ENCODE data around the gene CLDN10. TPM values are rescaled to one million over a fixed set of nuclear protein-coding genes. Genes with fewer than 3 reads are reported as not detected.
A peak's percentile ranks its signal among the peaks of the same experiment; 100 is the strongest.

CLDN10 gene
- total RNA-seq, 1 experiment from 2014 or later, result 10.5 TPM

DNA sequence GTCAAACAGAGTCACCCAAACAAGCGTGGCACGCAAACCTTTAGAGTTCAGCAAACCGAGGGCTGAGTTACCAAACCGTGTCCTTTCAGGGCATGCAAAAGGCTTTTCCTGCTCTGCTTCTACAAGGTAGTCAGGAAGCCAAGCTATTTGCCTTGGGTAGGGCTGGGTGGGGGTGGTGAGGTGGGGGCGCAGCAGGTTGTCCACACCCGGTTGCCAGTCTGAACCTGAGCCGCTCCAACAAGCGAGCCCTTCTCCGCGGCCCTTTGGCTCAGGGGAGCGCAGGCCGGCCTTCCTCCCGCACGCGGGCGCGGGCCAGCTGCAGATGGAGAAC, 347 bp upstream of the CLDN10 start:
- Histone ChIP-seq H3K27ac (ENCODE audit: low read length) (no peak overlapping the region), H3K4me1 (ENCODE audit: control insufficient read depth, insufficient read depth, low read length) (peaks cover 5% of the 10 kb centered on the region), H3K4me3 (ENCODE audit: low read depth in 2 of 2, low read length in 2 of 2) (peak overlapping the region; percentile 59 to 61), H3K36me3 (ENCODE audit: control insufficient read depth, insufficient read depth, low read length) (no peaks in the 10 kb centered on the region), H3K9me3 (ENCODE audit: control insufficient read depth, insufficient read depth, low read depth, low read length) (no peaks in the 10 kb centered on the region), H3K27me3 (ENCODE audit: control insufficient read depth, insufficient read depth, low read length) (no peaks in the 10 kb centered on the region)
- intact Hi-C loops (cut with micrococcal nuclease; ENCODE audit: unreplicated experiment), result no loop called here
- ChIA-PET POLR2A (no interaction called here), CTCF (no interaction called here)
- in situ Hi-C loops (cut with HindIII; ENCODE audit: low pct_unique_long_range_greater_than_20kb, low sequenced_read_pairs), result no loop called here
- TF ChIP-seq, protein P1, sequence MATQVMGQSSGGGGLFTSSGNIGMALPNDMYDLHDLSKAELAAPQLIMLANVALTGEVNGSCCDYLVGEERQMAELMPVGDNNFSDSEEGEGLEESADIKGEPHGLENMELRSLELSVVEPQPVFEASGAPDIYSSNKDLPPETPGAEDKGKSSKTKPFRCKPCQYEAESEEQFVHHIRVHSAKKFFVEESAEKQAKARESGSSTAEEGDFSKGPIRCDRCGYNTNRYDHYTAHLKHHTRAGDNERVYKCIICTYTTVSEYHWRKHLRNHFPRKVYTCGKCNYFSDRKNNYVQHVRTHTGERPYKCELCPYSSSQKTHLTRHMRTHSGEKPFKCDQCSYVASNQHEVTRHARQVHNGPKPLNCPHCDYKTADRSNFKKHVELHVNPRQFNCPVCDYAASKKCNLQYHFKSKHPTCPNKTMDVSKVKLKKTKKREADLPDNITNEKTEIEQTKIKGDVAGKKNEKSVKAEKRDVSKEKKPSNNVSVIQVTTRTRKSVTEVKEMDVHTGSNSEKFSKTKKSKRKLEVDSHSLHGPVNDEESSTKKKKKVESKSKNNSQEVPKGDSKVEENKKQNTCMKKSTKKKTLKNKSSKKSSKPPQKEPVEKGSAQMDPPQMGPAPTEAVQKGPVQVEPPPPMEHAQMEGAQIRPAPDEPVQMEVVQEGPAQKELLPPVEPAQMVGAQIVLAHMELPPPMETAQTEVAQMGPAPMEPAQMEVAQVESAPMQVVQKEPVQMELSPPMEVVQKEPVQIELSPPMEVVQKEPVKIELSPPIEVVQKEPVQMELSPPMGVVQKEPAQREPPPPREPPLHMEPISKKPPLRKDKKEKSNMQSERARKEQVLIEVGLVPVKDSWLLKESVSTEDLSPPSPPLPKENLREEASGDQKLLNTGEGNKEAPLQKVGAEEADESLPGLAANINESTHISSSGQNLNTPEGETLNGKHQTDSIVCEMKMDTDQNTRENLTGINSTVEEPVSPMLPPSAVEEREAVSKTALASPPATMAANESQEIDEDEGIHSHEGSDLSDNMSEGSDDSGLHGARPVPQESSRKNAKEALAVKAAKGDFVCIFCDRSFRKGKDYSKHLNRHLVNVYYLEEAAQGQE (IDR thresholded peaks at IDR 0.05; ENCODE audit: insufficient read depth in 1 of 2, low read depth in 2 of 2, low read length in 1 of 2), result no peak
- TF ChIP-seq SIN3A (IDR thresholded peaks at IDR 0.05; ENCODE audit: borderline replicate concordance, insufficient read depth, low read depth, low read length), result no peak
- TF ChIP-seq, protein P2, sequence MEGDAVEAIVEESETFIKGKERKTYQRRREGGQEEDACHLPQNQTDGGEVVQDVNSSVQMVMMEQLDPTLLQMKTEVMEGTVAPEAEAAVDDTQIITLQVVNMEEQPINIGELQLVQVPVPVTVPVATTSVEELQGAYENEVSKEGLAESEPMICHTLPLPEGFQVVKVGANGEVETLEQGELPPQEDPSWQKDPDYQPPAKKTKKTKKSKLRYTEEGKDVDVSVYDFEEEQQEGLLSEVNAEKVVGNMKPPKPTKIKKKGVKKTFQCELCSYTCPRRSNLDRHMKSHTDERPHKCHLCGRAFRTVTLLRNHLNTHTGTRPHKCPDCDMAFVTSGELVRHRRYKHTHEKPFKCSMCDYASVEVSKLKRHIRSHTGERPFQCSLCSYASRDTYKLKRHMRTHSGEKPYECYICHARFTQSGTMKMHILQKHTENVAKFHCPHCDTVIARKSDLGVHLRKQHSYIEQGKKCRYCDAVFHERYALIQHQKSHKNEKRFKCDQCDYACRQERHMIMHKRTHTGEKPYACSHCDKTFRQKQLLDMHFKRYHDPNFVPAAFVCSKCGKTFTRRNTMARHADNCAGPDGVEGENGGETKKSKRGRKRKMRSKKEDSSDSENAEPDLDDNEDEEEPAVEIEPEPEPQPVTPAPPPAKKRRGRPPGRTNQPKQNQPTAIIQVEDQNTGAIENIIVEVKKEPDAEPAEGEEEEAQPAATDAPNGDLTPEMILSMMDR (IDR thresholded peaks at IDR 0.05), result no peak
- no peak for TF ChIP-seq TCF7L2 (IDR thresholded peaks at IDR 0.05; ENCODE audit: low read depth, low read length)
- TF ChIP-seq POLR2AphosphoS5 (IDR thresholded peaks at IDR 0.05; ENCODE audit: low read depth, low read length), result no peak
- ATAC-seq (peak; percentile 58), DNase-seq (ENCODE audit: low read depth, low spot score) (no peak)
- BruUV-seq (replicated peaks), result no TSS peak

DNA sequence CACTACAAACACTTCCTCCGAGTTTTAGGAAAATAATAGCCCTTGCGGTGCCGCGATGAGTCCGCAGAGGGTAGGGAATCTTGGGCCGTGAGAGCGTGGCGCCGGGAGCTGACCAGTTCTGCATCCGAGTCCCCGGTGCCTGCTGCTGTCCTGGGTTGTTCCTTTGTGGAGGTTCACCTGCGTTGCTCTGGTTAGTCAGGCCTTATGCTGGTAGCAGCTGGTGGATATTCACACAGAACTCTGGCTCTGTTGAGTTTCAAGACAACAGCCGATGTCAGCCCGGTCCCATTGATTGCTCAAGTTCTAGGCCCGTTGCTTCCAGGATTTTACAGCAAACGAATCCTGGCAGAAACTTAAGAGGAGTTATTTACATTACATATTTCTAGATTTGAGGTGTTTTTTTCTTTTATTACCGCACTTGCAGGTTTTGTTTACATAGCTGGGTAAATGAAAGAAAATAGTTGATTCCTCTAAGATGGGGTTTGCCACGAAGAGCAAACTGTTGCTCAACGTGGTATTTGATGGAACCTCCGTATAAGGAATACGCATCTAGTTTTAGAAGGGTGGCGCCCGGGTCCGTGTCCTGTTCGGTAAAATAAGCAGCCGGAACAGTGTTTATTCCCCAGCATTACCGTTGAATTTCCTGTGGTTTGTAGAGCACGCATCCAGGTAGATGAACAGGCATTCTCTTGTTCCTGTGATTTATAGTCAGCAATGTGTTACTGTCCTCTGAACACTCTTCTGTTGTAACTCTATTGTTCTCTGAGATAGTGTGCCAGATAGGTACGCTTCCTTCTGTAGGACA, 1.3 kb downstream of the CLDN10 start:
- H3K4me3 ChIP-seq (ENCODE audit: low read depth in 2 of 2, low read length in 2 of 2), result peak overlapping the region; percentile 59 to 61
- H3K36me3 ChIP-seq (ENCODE audit: control insufficient read depth, insufficient read depth, low read length), result no peaks in the 10 kb centered on the region
- ChIA-PET POLR2A (no interaction called here), CTCF (no interaction called here)
- TF ChIP-seq, protein P2 (IDR thresholded peaks at IDR 0.05), result no peak
- TF ChIP-seq SIN3A (IDR thresholded peaks at IDR 0.05; ENCODE audit: borderline replicate concordance, insufficient read depth, low read depth, low read length) (no peak), POLR2AphosphoS5 (IDR thresholded peaks at IDR 0.05; ENCODE audit: low read depth, low read length) (no peak), TCF7L2 (IDR thresholded peaks at IDR 0.05; ENCODE audit: low read depth, low read length) (no peak)
- TF ChIP-seq, protein P1 (IDR thresholded peaks at IDR 0.05; ENCODE audit: insufficient read depth in 1 of 2, low read depth in 2 of 2, low read length in 1 of 2), result no peak
- in situ Hi-C loops (cut with HindIII; ENCODE audit: low pct_unique_long_range_greater_than_20kb, low sequenced_read_pairs) (no loop called here), intact Hi-C loops (cut with micrococcal nuclease; ENCODE audit: unreplicated experiment) (no loop called here)
- no peaks in the 10 kb centered on the region for H3K27me3 ChIP-seq (ENCODE audit: control insufficient read depth, insufficient read depth, low read length)
- H3K4me1 ChIP-seq (ENCODE audit: control insufficient read depth, insufficient read depth, low read length), result peaks cover 7% of the 10 kb centered on the region
- BruUV-seq (replicated peaks), result no TSS peak
- H3K9me3 ChIP-seq (ENCODE audit: control insufficient read depth, insufficient read depth, low read depth, low read length), result no peaks in the 10 kb centered on the region
- ATAC-seq (peak; percentile 23; the same call in 1 of the 2 replicates), DNase-seq (ENCODE audit: low read depth, low spot score) (no peak)
- H3K27ac ChIP-seq (ENCODE audit: low read length), result peak overlapping the region; percentile 63
